CD4-positive, alpha-beta memory T cell (primary cell): ENCODE measurements around the gene ERBB4. TPM values are rescaled to one million over a fixed set of nuclear protein-coding genes. Genes with fewer than 3 reads are reported as not detected.
"Not testable (repeated sequence)": the region's sequence is repeated elsewhere in the genome, so short reads cannot be mapped to it uniquely, and the experiment has no call there.

Source experiments
- CTCF ChIA-PET: fragments of 350-600 bp; sonication (Branson Sonifier 250); formaldehyde crosslinking; loops from one replicate; lab custom pipeline; 2021; ENCODE audit warnings: inconsistent platforms; ENCODE audit not compliant: partially characterized antibody; lab: Charles Lee
- POLR2A ChIA-PET: fragments of 350-600 bp; sonication (Branson Sonifier 250); formaldehyde crosslinking; loops from one replicate; lab custom pipeline; 2021; ENCODE audit not compliant: partially characterized antibody; lab: Charles Lee
- DNase-seq, 5 donors: peaks; one replicate each; pipeline versions ENCODE4 v3.0.0 to v3.0.0-alpha.2; 2020 to 2022; ENCODE audit warnings: mixed read lengths in 1 of 5
- H3K27ac ChIP-seq: one replicate; pipeline ENCODE4 v1.7.0; 2013; ENCODE audit warnings: low read depth, low read length
- H3K27me3 ChIP-seq: 2 replicates; pipeline ENCODE4 v1.7.0; 2013; ENCODE audit warnings: mild to moderate bottlenecking, low read length, moderate library complexity; ENCODE audit not compliant: insufficient read depth
- H3K36me3 ChIP-seq: 2 replicates; pipeline ENCODE4 v1.7.0; 2013; ENCODE audit warnings: mild to moderate bottlenecking, low read length, moderate library complexity; ENCODE audit not compliant: insufficient read depth
- H3K4me1 ChIP-seq: 2 replicates; pipeline ENCODE4 v1.7.0; 2013; ENCODE audit warnings: mild to moderate bottlenecking, low read length, moderate library complexity; ENCODE audit not compliant: insufficient read depth
- H3K4me3 ChIP-seq, 2 donors: one replicate each; pipeline ENCODE4 v1.7.0; 2013; ENCODE audit warnings: low read length in 2 of 2, mild to moderate bottlenecking in 1 of 2
- H3K9me3 ChIP-seq, 2 donors: one replicate each; pipeline ENCODE4 v1.7.0; 2013; ENCODE audit warnings: low read length in 2 of 2, control low read depth in 1 of 2; ENCODE audit not compliant: control insufficient read depth in 1 of 2
- H3K27ac Mint-ChIP-seq, 7 donors: one replicate each; pipeline ENCODE4 v1.8.0; 2020 to 2021; ENCODE audit warnings: mixed read lengths in 7 of 7, mild to moderate bottlenecking in 6 of 7, inconsistent platforms in 3 of 7, moderate library complexity in 3 of 7
- H3K27me3 Mint-ChIP-seq, 2 donors: one replicate each; pipeline ENCODE4 v1.8.0; 2020 to 2021; ENCODE audit warnings: mixed read lengths in 2 of 2
- H3K36me3 Mint-ChIP-seq, 2 donors: one replicate each; pipeline ENCODE4 v1.8.0; 2020 to 2021; ENCODE audit warnings: mixed read lengths in 2 of 2, inconsistent platforms in 1 of 2, mild to moderate bottlenecking in 1 of 2
- H3K4me1 Mint-ChIP-seq, 4 donors: one replicate each; pipeline ENCODE4 v1.8.0; 2020 to 2021; ENCODE audit warnings: mixed read lengths in 4 of 4, mild to moderate bottlenecking in 1 of 4
- H3K4me3 Mint-ChIP-seq, 8 donors: one replicate each; pipeline ENCODE4 v1.8.0; 2020 to 2021; ENCODE audit warnings: mixed read lengths in 8 of 8, mild to moderate bottlenecking in 7 of 8, moderate library complexity in 6 of 8, inconsistent platforms in 3 of 8
- H3K9me3 Mint-ChIP-seq, 8 donors: one replicate each; pipeline ENCODE4 v1.8.0; 2020 to 2021; ENCODE audit warnings: mixed read lengths in 8 of 8, mild to moderate bottlenecking in 5 of 8, inconsistent platforms in 3 of 8, moderate library complexity in 1 of 8
- intact Hi-C: fragments of 100-400 bp; cut with micrococcal nuclease; formaldehyde crosslinking; loops from one replicate; pipeline ENCODE4 v1.15.1; 2023
- polyA plus RNA-seq, 2 donors: library from polyadenylated mRNA; unstranded; fragments of 300-500 nt; fragmentation: Illumina TruSeq; gene quantifications; one replicate each; pipeline ENCODE4 v1.2.3, GENCODE V29; 2021
- total RNA-seq, 2 experiments: library from RNA; stranded (reverse); gene quantifications; one replicate each; pipeline ENCODE4 v1.2.3, GENCODE V29; 2021

ERBB4 gene
- total and polyA plus RNA-seq, 4 experiments from 2014 or later: not detected

DNA sequence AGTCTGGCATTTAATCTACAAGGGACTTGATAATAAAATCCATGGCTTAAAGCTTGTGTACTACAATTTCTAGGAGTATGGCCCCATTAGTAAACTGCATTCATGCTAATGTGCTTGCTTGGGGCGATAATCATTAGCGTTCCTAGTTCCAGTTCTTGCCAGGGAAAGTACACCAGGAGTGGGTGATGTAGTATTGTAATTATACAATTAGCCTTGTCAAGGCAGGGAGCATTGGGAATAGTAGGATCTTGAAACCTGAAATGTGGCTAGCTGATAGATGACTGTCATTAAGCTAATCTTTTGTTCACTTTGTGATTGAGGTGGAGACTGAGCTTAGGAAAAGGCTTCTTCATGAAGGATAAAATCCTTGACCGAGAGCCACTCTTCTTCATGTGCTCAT lies 993.0 kb downstream of the ERBB4 start:
- H3K9me3 Mint-ChIP-seq: peaks cover 0 to 2% (median 0%) of the 10 kb centered on the region in 8 donors
- Histone ChIP-seq H3K27me3 (no peaks in the 10 kb centered on the region), H3K27ac (no peak overlapping the region), H3K4me1 (no peaks in the 10 kb centered on the region), H3K36me3 (no peaks in the 10 kb centered on the region), H3K9me3 (no peaks in the 10 kb centered on the region), H3K4me3 (no peak overlapping the region)
- no peak overlapping the region for H3K4me3 Mint-ChIP-seq
- no peaks in the 10 kb centered on the region for H3K27me3 Mint-ChIP-seq
- ChIA-PET CTCF (no interaction called here), POLR2A (no interaction called here)
- intact Hi-C loops: no loop called here
- H3K36me3 Mint-ChIP-seq: no peaks in the 10 kb centered on the region
- no peaks in the 10 kb centered on the region for H3K4me1 Mint-ChIP-seq
- DNase-seq: no peak
- no peak overlapping the region for H3K27ac Mint-ChIP-seq

DNA sequence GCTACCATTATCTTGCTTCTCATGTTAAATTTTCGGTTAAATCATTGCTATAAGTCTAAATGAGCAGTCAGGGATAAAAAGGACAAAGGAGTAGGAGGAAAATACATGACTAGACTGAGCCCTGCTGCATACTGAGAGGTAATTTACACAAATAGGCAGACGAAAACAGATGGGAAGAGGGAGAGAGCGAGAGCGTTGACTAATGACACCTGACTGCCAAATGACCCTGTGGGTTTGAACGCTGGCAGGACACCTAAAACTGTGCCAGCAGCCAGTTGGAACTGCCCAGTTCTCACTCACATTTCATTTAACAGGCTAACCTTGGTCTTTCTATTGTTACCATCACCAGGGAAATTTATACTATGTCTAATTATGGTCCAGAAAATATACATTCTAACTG lies 1004.0 kb downstream of the ERBB4 start:
- Histone ChIP-seq H3K36me3 (no peaks in the 10 kb centered on the region), H3K4me3 (no peak overlapping the region), H3K4me1 (no peaks in the 10 kb centered on the region), H3K27ac (no peak overlapping the region), H3K27me3 (no peaks in the 10 kb centered on the region), H3K9me3 (no peaks in the 10 kb centered on the region)
- intact Hi-C loops: no loop called here
- Mint-ChIP-seq H3K36me3 (no peaks in the 10 kb centered on the region), H3K4me3 (no peak overlapping the region), H3K9me3 (peaks cover 0 to 5% (median 1%) of the 10 kb centered on the region in 8 donors), H3K27ac (no peak overlapping the region), H3K4me1 (no peaks in the 10 kb centered on the region), H3K27me3 (no peaks in the 10 kb centered on the region)
- no peak for DNase-seq
- ChIA-PET POLR2A (no interaction called here), CTCF (no interaction called here)

DNA sequence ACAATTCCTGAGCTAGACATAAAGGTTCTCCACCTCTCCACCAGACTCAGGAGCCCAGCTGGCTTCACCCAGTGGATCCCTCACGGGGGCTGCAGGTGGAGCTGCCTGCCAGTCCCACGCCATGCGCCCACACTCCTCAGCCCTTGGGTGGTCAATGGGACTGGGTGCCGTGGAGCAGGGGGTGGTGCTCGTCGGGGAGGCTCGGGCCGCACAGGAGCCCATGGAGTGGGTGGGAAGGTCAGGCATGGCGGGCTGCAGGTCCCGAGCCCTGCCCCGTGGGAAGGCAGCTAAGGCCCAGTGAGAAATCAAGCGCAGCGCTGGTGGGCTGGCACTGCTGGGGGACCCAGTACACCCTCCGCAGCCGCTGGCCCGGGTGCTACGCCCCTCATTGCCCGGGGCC lies 1014.4 kb downstream of the ERBB4 start:
- peaks cover 0 to 11% (median 4%) of the 10 kb centered on the region in 8 donors for H3K9me3 Mint-ChIP-seq
- H3K4me3 ChIP-seq, H3K27me3 ChIP-seq, POLR2A ChIA-PET, H3K36me3 ChIP-seq, H3K36me3 Mint-ChIP-seq, H3K27me3 Mint-ChIP-seq, DNase-seq, CTCF ChIA-PET, H3K4me1 Mint-ChIP-seq, H3K9me3 ChIP-seq, H3K4me3 Mint-ChIP-seq, H3K27ac Mint-ChIP-seq, H3K4me1 ChIP-seq, H3K27ac ChIP-seq, intact Hi-C loops: not testable (repeated sequence)

DNA sequence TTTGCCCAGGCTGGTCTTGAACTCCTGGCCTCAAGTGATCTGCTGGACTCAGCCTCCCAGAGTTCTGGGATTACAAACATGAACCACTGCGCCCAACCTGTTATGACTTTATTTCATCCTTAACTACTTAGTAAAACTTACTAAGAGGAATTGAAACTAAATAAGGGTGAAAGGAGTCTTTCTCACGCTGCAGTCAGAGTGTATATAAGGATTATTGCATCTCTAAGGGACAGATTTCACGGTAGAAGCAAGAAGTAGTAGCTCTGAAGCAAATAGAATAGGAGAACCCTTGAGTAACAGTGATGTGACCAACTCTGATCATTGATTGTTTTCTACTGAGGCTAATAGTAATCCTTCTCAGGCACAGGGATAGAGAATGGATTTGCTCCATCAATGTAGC lies 1022.1 kb downstream of the ERBB4 start:
- Mint-ChIP-seq H3K27ac (no peak overlapping the region), H3K9me3 (peaks cover 0 to 7% (median 0%) of the 10 kb centered on the region in 8 donors), H3K36me3 (no peaks in the 10 kb centered on the region), H3K4me1 (no peaks in the 10 kb centered on the region), H3K27me3 (no peaks in the 10 kb centered on the region), H3K4me3 (no peak overlapping the region)
- intact Hi-C loops: no loop called here
- no peak for DNase-seq
- POLR2A ChIA-PET: no interaction called here
- no peak overlapping the region for H3K27ac ChIP-seq
- H3K4me1 ChIP-seq: no peaks in the 10 kb centered on the region
- CTCF ChIA-PET: no interaction called here
- no peaks in the 10 kb centered on the region for H3K27me3 ChIP-seq
- no peak overlapping the region for H3K4me3 ChIP-seq
- H3K36me3 ChIP-seq: no peaks in the 10 kb centered on the region
- no peaks in the 10 kb centered on the region for H3K9me3 ChIP-seq

DNA sequence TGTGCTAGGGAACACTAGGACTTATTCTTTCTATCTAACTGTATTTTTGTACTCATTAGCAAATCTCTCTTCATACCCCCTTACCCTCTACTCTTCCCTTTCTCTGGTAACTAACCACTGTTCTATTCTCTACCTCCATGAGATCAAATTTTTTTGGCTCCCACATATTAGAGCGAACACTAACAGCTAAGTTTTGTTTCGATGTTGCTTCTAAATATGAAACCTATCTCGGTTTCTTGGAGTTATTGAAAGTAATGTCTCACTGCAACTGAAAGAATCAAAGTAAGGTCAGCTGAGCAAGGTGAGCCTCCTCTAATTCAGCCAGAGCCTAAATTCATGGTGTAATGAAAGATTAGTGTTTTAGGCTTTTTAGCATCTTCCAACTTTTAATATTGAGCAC lies 1024.6 kb downstream of the ERBB4 start:
- H3K36me3 Mint-ChIP-seq: no peaks in the 10 kb centered on the region
- Histone ChIP-seq H3K4me3 (no peak overlapping the region), H3K9me3 (no peaks in the 10 kb centered on the region), H3K36me3 (no peaks in the 10 kb centered on the region), H3K27me3 (no peaks in the 10 kb centered on the region), H3K4me1 (no peaks in the 10 kb centered on the region), H3K27ac (no peak overlapping the region)
- H3K27ac Mint-ChIP-seq: no peak overlapping the region
- no peak for DNase-seq
- H3K27me3 Mint-ChIP-seq: no peaks in the 10 kb centered on the region
- no peak overlapping the region for H3K4me3 Mint-ChIP-seq
- H3K4me1 Mint-ChIP-seq: no peaks in the 10 kb centered on the region
- ChIA-PET POLR2A (no interaction called here), CTCF (no interaction called here)
- H3K9me3 Mint-ChIP-seq: peaks cover 0 to 7% (median 0%) of the 10 kb centered on the region in 8 donors
- intact Hi-C loops: no loop called here

DNA sequence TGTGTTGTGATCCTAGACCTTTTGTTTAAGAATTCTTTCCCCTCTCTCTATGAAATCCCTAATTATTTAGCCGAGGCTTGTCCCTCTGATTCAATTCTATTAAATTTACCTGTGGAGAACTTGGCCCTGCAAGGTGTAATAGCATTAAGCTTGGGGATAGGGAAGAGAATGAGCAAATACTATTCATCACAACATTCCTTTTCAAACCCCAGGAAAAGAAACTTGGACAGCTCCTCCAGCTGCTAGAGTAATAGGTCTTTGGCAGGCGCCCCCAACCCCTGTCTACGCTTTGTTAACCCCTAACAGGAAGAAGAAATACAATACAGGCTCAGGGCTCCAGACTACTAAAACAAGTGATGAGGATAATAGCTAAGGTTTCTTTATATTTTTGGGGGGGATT lies 1025.2 kb downstream of the ERBB4 start:
- no peak overlapping the region for H3K4me3 ChIP-seq

DNA sequence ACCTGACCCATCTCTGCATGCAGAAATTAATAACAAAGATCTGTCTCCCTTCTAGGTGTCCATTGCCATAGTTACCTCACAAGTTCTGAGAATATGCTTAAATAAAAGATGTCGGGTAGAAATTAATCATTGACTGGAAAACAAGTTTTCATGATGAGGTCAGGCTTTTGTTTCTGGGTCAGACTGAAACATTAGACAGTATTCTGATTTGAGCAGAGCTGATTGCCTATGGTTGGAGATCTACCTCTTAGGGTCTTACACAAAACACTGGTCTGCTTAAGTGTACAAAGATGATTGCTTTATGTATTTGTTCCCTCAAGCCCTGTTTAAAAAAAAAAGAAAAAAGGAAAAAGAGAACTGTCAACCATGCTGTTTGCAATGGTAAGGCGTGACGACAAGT lies 1025.8 kb downstream of the ERBB4 start:
- Mint-ChIP-seq H3K4me1 (no peaks in the 10 kb centered on the region), H3K27ac (no peak overlapping the region), H3K9me3 (peaks cover 0 to 7% (median 1%) of the 10 kb centered on the region in 8 donors), H3K36me3 (no peaks in the 10 kb centered on the region), H3K27me3 (no peaks in the 10 kb centered on the region), H3K4me3 (no peak overlapping the region)
- Histone ChIP-seq H3K4me3 (no peak overlapping the region), H3K9me3 (no peaks in the 10 kb centered on the region), H3K4me1 (no peaks in the 10 kb centered on the region), H3K27me3 (no peaks in the 10 kb centered on the region), H3K36me3 (no peaks in the 10 kb centered on the region), H3K27ac (no peak overlapping the region)
- intact Hi-C loops: no loop called here
- ChIA-PET POLR2A (no interaction called here), CTCF (no interaction called here)
- no peak for DNase-seq

More for the DNA sequence above, 1025.2 kb downstream of the ERBB4 start:
- intact Hi-C loops: no loop called here
- peaks cover 0 to 7% (median 1%) of the 10 kb centered on the region in 8 donors for H3K9me3 Mint-ChIP-seq
- H3K27me3 Mint-ChIP-seq: no peaks in the 10 kb centered on the region
- H3K27ac Mint-ChIP-seq: no peak overlapping the region
- no peak overlapping the region for H3K4me3 Mint-ChIP-seq
- no peaks in the 10 kb centered on the region for H3K4me1 Mint-ChIP-seq
- Histone ChIP-seq H3K27me3 (no peaks in the 10 kb centered on the region), H3K36me3 (no peaks in the 10 kb centered on the region), H3K9me3 (no peaks in the 10 kb centered on the region), H3K4me1 (no peaks in the 10 kb centered on the region), H3K27ac (no peak overlapping the region)
- CTCF ChIA-PET: no interaction called here
- POLR2A ChIA-PET: no interaction called here
- DNase-seq: no peak
- no peaks in the 10 kb centered on the region for H3K36me3 Mint-ChIP-seq

DNA sequence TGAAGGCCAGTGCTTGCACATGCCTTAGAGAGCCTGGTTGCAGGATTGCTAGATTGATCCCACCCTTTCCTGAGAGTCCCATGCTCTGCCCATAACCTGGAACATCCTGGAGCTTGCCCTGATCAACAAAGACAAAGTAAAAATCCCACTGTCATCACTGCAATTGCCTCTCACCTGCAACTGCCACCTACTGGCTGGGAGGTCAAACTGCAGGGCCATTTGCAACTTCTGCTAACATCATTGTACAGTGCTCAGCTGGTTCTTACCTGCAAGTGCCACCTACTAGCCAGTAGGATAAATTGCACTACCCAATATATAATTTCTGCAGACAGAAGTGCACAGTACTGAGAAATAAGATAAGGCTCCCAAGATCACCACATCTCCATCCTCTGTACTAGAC lies 1034.7 kb downstream of the ERBB4 start:
- no peaks in the 10 kb centered on the region for H3K36me3 ChIP-seq
- POLR2A ChIA-PET: no interaction called here
- no peak for DNase-seq
- Mint-ChIP-seq H3K27ac (no peak overlapping the region), H3K4me1 (no peaks in the 10 kb centered on the region), H3K36me3 (no peaks in the 10 kb centered on the region), H3K9me3 (peaks cover under 1 to 12% (median 4%) of the 10 kb centered on the region in 8 donors), H3K27me3 (no peaks in the 10 kb centered on the region), H3K4me3 (no peak overlapping the region)
- H3K4me1 ChIP-seq: no peaks in the 10 kb centered on the region
- H3K27ac ChIP-seq: no peak overlapping the region
- H3K9me3 ChIP-seq: no peaks in the 10 kb centered on the region
- H3K27me3 ChIP-seq: peaks cover 4% of the 10 kb centered on the region
- no peak overlapping the region for H3K4me3 ChIP-seq
- CTCF ChIA-PET: interaction anchor here (1.4 kb wide), 1 partner anchor 14 kb away, joined by 3 read pairs; no protein-coding TSS in a partner anchor
- intact Hi-C loops: no loop called here
